Esophagus squamous epithelium (tissue), 5 donors: ENCODE measurements around the gene BCL2. TPM values are rescaled to one million over a fixed set of nuclear protein-coding genes. Genes with fewer than 3 reads are reported as not detected.

Experiments
- DNase-seq: peaks from one replicate; lab custom pipeline; 2025; lab: John Stamatoyannopoulos, UW
- H3K27ac ChIP-seq, 4 donors: fragments of 200-600 bp; sonication (generic); one replicate each; pipeline ENCODE4 v1.5.1; 2016 to 2019; ENCODE audit warnings: mild to moderate bottlenecking in 1 of 4
- H3K27me3 ChIP-seq, 4 donors: fragments of 200-600 bp; sonication (generic); 1 replicate in 3 of 4; 2 replicates in 1 of 4; pipeline versions ENCODE4 v1.5.1 to v1.6.0; 2017 to 2021; ENCODE audit warnings: antibody characterized with exemption in 1 of 4
- H3K36me3 ChIP-seq, 3 donors: fragments of 200-600 bp; sonication (generic); one replicate each; pipeline ENCODE4 v1.5.1; 2016 to 2019
- H3K4me1 ChIP-seq, 3 donors: fragments of 200-600 bp; sonication (generic); one replicate each; pipeline ENCODE4 v1.5.1; 2017 to 2019
- H3K4me3 ChIP-seq, 4 donors: fragments of 200-600 bp; sonication (generic); 1 replicate in 3 of 4; 2 replicates in 1 of 4; pipeline ENCODE4 v1.5.1; 2016 to 2019; ENCODE audit warnings: mild to moderate bottlenecking in 2 of 4, moderate library complexity in 1 of 4
- H3K9me3 ChIP-seq, 3 donors: fragments of 200-600 bp; sonication (generic); one replicate each; pipeline ENCODE4 v1.5.1; 2016 to 2019
- CTCF ChIP-seq, 6 experiments: fragments of 450-650 bp in 4 of 6; fragments of 200-600 bp in 2 of 6; sonication (generic) in 2 of 6; IDR thresholded peaks; one replicate each; pipeline ENCODE4 v1.5.1; 2016 to 2019; ENCODE audit warnings: antibody characterized with exemption in 6 of 6, mild to moderate bottlenecking in 4 of 6, moderate library complexity in 4 of 6
- POLR2A ChIP-seq, 4 donors: fragments of 450-650 bp; IDR thresholded peaks; one replicate each; pipeline ENCODE4 v1.6.1; 2017; ENCODE audit warnings: antibody characterized with exemption in 4 of 4, mild to moderate bottlenecking in 4 of 4, moderate library complexity in 3 of 4
- WGBS, 2 donors: methylation state at CpG; one replicate each; pipeline ENCODE4 v1.1.5; 2018; 5-methylcytosine and 5-hydroxymethylcytosine counted together
- intact Hi-C: fragments of 100-400 bp; cut with DNase I; formaldehyde crosslinking; loops from one replicate; pipeline ENCODE4 v1.15.0; 2022
- total RNA-seq, 4 donors: library from RNA; depleted of rRNA; stranded (reverse); fragments of >200 nt; gene quantifications; one replicate each; pipeline ENCODE4 v1.1.0, GENCODE V29; 2016
- donor health status: DM: yes; HTN: yes; CAD: no.

Gene BCL2
- total RNA-seq, 4 donors from 2014 or later: 3.1 to 17.4 (median 4.2) TPM

- no peak for DNase-seq
- Histone ChIP-seq H3K4me1 (peaks cover 8 to 26% (median 17%) of the 10 kb centered on the region in 3 donors), H3K27ac (peak overlapping the region in 3 of 4 donors; percentile 56 to 71 (median 65)), H3K27me3 (no peaks in the 10 kb centered on the region), H3K4me3 (peak overlapping the region; percentile 2 to 38 (median 20)), H3K36me3 (peaks cover 0 to 3% (median 0%) of the 10 kb centered on the region in 3 donors), H3K9me3 (no peaks in the 10 kb centered on the region)
- intact Hi-C loops: loop anchor here (5.0 kb wide), 1 partner anchor 190 kb away; no protein-coding TSS in a partner anchor
- WGBS, 2 donors: 41 to 43% methylated on average over 13 of the region's 13 CpGs
- TF ChIP-seq POLR2A (IDR thresholded peaks at IDR 0.05) (no peak), CTCF (IDR thresholded peaks at IDR 0.05) (no peak)
These were observed 187.4 kb downstream of the BCL2 start for GRCh38 chr18:63131959-63132818.

- Histone ChIP-seq H3K4me1 (peaks cover 8 to 26% (median 17%) of the 10 kb centered on the region in 3 donors), H3K27me3 (no peaks in the 10 kb centered on the region), H3K4me3 (no peak overlapping the region), H3K9me3 (no peaks in the 10 kb centered on the region), H3K27ac (peak overlapping the region in 3 of 4 donors; percentile 15 to 71 (median 56)), H3K36me3 (peaks cover 0 to 6% (median 0%) of the 10 kb centered on the region in 3 donors)
- intact Hi-C loops: loop anchor here (5.0 kb wide), 1 partner anchor 191 kb away; no protein-coding TSS in a partner anchor
- 29 to 37% methylated on average over 7 to 8 of the region's 8 CpGs for WGBS, 2 donors
- DNase-seq: no peak
- peak in 5 of 6 experiments; percentile 50 to 74 (median 67) for TF ChIP-seq CTCF (IDR thresholded peaks at IDR 0.05)
- no peak for TF ChIP-seq POLR2A (IDR thresholded peaks at IDR 0.05)
These were observed 188.2 kb downstream of the BCL2 start for GRCh38 chr18:63131106-63131958.

GRCh38 chr18:63130176-63130575, 189.4 kb downstream of the BCL2 start:
- WGBS, 2 donors: 62 to 75% methylated on average over 2 of the region's 2 CpGs
- Histone ChIP-seq H3K27ac (no peak overlapping the region), H3K9me3 (no peaks in the 10 kb centered on the region)

GRCh38 chr18:63128237-63128974, 191.2 kb downstream of the BCL2 start:
- peaks cover 0 to 6% (median 0%) of the 10 kb centered on the region in 3 donors for H3K36me3 ChIP-seq
- no peaks in the 10 kb centered on the region for H3K27me3 ChIP-seq
- no peak overlapping the region for H3K27ac ChIP-seq
- intact Hi-C loops: no loop called here
- DNase-seq: no peak
- 87 to 92% methylated on average over 9 of the region's 9 CpGs for WGBS, 2 donors
- TF ChIP-seq CTCF (IDR thresholded peaks at IDR 0.05) (no peak), POLR2A (IDR thresholded peaks at IDR 0.05) (no peak)
- H3K4me1 ChIP-seq: peaks cover 8 to 26% (median 17%) of the 10 kb centered on the region in 3 donors
- no peak overlapping the region for H3K4me3 ChIP-seq
- no peaks in the 10 kb centered on the region for H3K9me3 ChIP-seq

More at GRCh38 chr18:63130176-63130575, 189.4 kb downstream of the BCL2 start:
- Histone ChIP-seq H3K36me3 (peaks cover 0 to 6% (median 0%) of the 10 kb centered on the region in 3 donors), H3K27me3 (no peaks in the 10 kb centered on the region), H3K4me1 (peaks cover 8 to 26% (median 17%) of the 10 kb centered on the region in 3 donors), H3K4me3 (no peak overlapping the region)
- TF ChIP-seq POLR2A (IDR thresholded peaks at IDR 0.05): no peak
- no peak for TF ChIP-seq CTCF (IDR thresholded peaks at IDR 0.05)
- DNase-seq: no peak
- intact Hi-C loops: loop anchor here (5.0 kb wide), 1 partner anchor 192 kb away; no protein-coding TSS in a partner anchor
